Measurements from ENCODE around the gene C1orf74. TPM values are rescaled to one million over a fixed set of nuclear protein-coding genes. Genes with fewer than 3 reads are reported as not detected.
A peak's percentile ranks its signal among the peaks of the same experiment; 100 is the strongest.

C1orf74 gene
- polyA plus RNA-seq, 1 donor: 2.8 TPM

- peak; percentile 26 for DNase-seq
Measured at GRCh38 chr1:209769171-209769904, 15.0 kb downstream of the C1orf74 start.

- no peak for DNase-seq
Measured at GRCh38 chr1:209768354-209768774, 16.0 kb downstream of the C1orf74 start.

GRCh38 chr1:209767706-209768105, 16.7 kb downstream of the C1orf74 start:
- no peak for DNase-seq

- DNase-seq: no peak
Measured at GRCh38 chr1:209767096-209767495, 17.3 kb downstream of the C1orf74 start.

- no peak for DNase-seq
Measured at GRCh38 chr1:209766051-209766450, 18.3 kb downstream of the C1orf74 start.

- DNase-seq: no peak
Measured at GRCh38 chr1:209761011-209761635, 23.2 kb downstream of the C1orf74 start.

GRCh38 chr1:209759829-209760359, 24.5 kb downstream of the C1orf74 start:
- no peak for DNase-seq

- no peak for DNase-seq
Measured at GRCh38 chr1:209758400-209758799, 26.0 kb downstream of the C1orf74 start.

GRCh38 chr1:209756615-209757445, 27.5 kb downstream of the C1orf74 start:
- no peak for DNase-seq

- no peak for DNase-seq
Measured at GRCh38 chr1:209755926-209756614, 28.3 kb downstream of the C1orf74 start, which contains the start of gene TRAF3IP3. TRAF3IP3 (plus strand) TSS chr1:209756053; CDS start chr1:209760040, 3,987 bp downstream.

GRCh38 chr1:209755256-209755655, 29.1 kb downstream of the C1orf74 start:
- no peak for DNase-seq

GRCh38 chr1:209752890-209753289, 31.5 kb downstream of the C1orf74 start:
- no peak for DNase-seq

GRCh38 chr1:209751627-209752231, 32.6 kb downstream of the C1orf74 start:
- no peak for DNase-seq

- DNase-seq: no peak
Measured at GRCh38 chr1:209749670-209750323, 34.6 kb downstream of the C1orf74 start.

GRCh38 chr1:209749205-209749604, 35.2 kb downstream of the C1orf74 start:
- no peak for DNase-seq

GRCh38 chr1:209748620-209749019, 35.7 kb downstream of the C1orf74 start:
- no peak for DNase-seq

GRCh38 chr1:209747580-209748262, 36.6 kb downstream of the C1orf74 start:
- peak; percentile 74 for DNase-seq

- no peak for DNase-seq
Measured at GRCh38 chr1:209746451-209747165, 37.8 kb downstream of the C1orf74 start.

- DNase-seq: no peak
Measured at GRCh38 chr1:209743145-209743482, 41.2 kb downstream of the C1orf74 start.
